Hepatocyte (in vitro differentiated cells): ENCODE data around the gene LRRTM2. TPM values are rescaled to one million over a fixed set of nuclear protein-coding genes. Genes with fewer than 3 reads are reported as not detected.
"Not testable (repeated sequence)": the region's sequence is repeated elsewhere in the genome, so short reads cannot be mapped to it uniquely, and the experiment has no call there.

Experiments
- DNase-seq: peaks from one replicate; pipeline ENCODE4 v3.0.0-alpha.2; 2016; ENCODE audit warnings: low spot score
- H2AFZ ChIP-seq: fragments of 200-600 bp; sonication (generic); 2 replicates; pipeline ENCODE4 v1.6.0; 2016; ENCODE audit warnings: antibody characterized with exemption, mild to moderate bottlenecking
- H3K27ac ChIP-seq: fragments of 200-600 bp; sonication (generic); 2 replicates; pipeline ENCODE4 v1.5.1; 2016; ENCODE audit warnings: mild to moderate bottlenecking
- H3K27me3 ChIP-seq: fragments of 200-600 bp; sonication (generic); 2 replicates; pipeline ENCODE4 v1.6.1; 2016
- H3K36me3 ChIP-seq: fragments of 200-600 bp; sonication (generic); replicated peaks from 2 replicates; pipeline ENCODE4 v1.5.1; 2016; ENCODE audit warnings: low read depth; ENCODE audit not compliant: insufficient read depth
- H3K4me1 ChIP-seq: fragments of 200-600 bp; sonication (generic); 2 replicates; pipeline ENCODE4 v1.5.1; 2016; ENCODE audit warnings: mild to moderate bottlenecking, moderate library complexity; ENCODE audit not compliant: insufficient read depth
- H3K4me2 ChIP-seq: fragments of 200-600 bp; sonication (generic); 2 replicates; pipeline ENCODE4 v1.6.0; 2016
- H3K4me3 ChIP-seq: fragments of 200-600 bp; sonication (generic); 2 replicates; pipeline ENCODE4 v1.5.1; 2016; ENCODE audit warnings: mild to moderate bottlenecking
- H3K79me2 ChIP-seq: fragments of 200-600 bp; sonication (generic); 2 replicates; pipeline ENCODE4 v1.6.0; 2017; ENCODE audit warnings: mild to moderate bottlenecking
- H3K9me2 ChIP-seq: fragments of 200-600 bp; sonication (generic); replicated peaks from 2 replicates; pipeline ENCODE4 v1.6.0; 2017; ENCODE audit warnings: mild to moderate bottlenecking; ENCODE audit not compliant: insufficient read depth
- H3K9me3 ChIP-seq: fragments of 200-600 bp; sonication (generic); 2 replicates; pipeline ENCODE4 v1.5.1; 2016; ENCODE audit warnings: low read depth, mild to moderate bottlenecking
- H4K20me1 ChIP-seq: fragments of 200-600 bp; sonication (generic); 2 replicates; pipeline ENCODE4 v1.6.0; 2016; ENCODE audit warnings: mild to moderate bottlenecking; ENCODE audit not compliant: insufficient read depth, poor library complexity, severe bottlenecking
- CTCF ChIP-seq: fragments of 200-600 bp; sonication (generic); IDR thresholded peaks from 2 replicates; pipeline ENCODE4 v1.5.1; 2016; ENCODE audit warnings: antibody characterized with exemption, mild to moderate bottlenecking; ENCODE audit not compliant: poor library complexity
- EZH2 ChIP-seq: fragments of 200-600 bp; sonication (generic); IDR thresholded peaks from 2 replicates; pipeline ENCODE4 v1.6.1; 2016; ENCODE audit warnings: antibody characterized with exemption, mild to moderate bottlenecking, borderline replicate concordance
- EZH2phosphoT487 ChIP-seq: fragments of 200-600 bp; sonication (generic); IDR thresholded peaks from one replicate; pipeline ENCODE4 v1.6.1; 2018; ENCODE audit warnings: antibody characterized with exemption, mild to moderate bottlenecking, low read depth, moderate library complexity; ENCODE audit not compliant: unreplicated experiment, severe bottlenecking
- WGBS: methylation state at CpG from one replicate; pipeline ENCODE4 v1.1.6; 2016; ENCODE audit warnings: low lambda C conversion rate; ENCODE audit errors: missing lambda C conversion rate; 5-methylcytosine and 5-hydroxymethylcytosine counted together
- polyA plus RNA-seq: library from polyadenylated mRNA; unstranded; fragments of >200 nt; fragmentation: Nextera tagmentation; extraction: Ambion mirVana; gene quantifications from 2 replicates; pipeline ENCODE4 v1.2.1, GENCODE V29; 2016
- total RNA-seq: library from RNA; depleted of rRNA; stranded (reverse); fragments of >200 nt; gene quantifications from 2 replicates; pipeline ENCODE4 v1.2.3, GENCODE V29; 2014

LRRTM2 gene
- total and polyA plus RNA-seq, 2 experiments from 2014 or later = 0.22 to 0.47 TPM

GRCh38 chr5:138841531-138841930 is 33.6 kb downstream of the LRRTM2 start:
- H3K4me2 ChIP-seq = no peak overlapping the region
- peaks cover 76% of the 10 kb centered on the region for H4K20me1 ChIP-seq
- WGBS = 73% methylated on average over 2 of the region's 2 CpGs

GRCh38 chr5:138840103-138840502 is 35.0 kb downstream of the LRRTM2 start:
- Histone ChIP-seq H3K27me3 (no peaks in the 10 kb centered on the region), H3K79me2 (peaks cover 97% of the 10 kb centered on the region), H3K9me2 (no peaks in the 10 kb centered on the region), H3K4me2 (no peak overlapping the region), H3K9me3 (no peaks in the 10 kb centered on the region), H3K4me3 (no peak overlapping the region), H3K36me3 (no peaks in the 10 kb centered on the region), H3K27ac (no peak overlapping the region), H2AFZ (no peak overlapping the region), H3K4me1 (no peaks in the 10 kb centered on the region), H4K20me1 (peaks cover 76% of the 10 kb centered on the region)
- 84% methylated on average over 3 of the region's 3 CpGs for WGBS
- no peak for DNase-seq
- TF ChIP-seq CTCF (no peak), EZH2 (no peak), EZH2phosphoT487 (no peak)

More at GRCh38 chr5:138841531-138841930, 33.6 kb downstream of the LRRTM2 start:
- peaks cover 97% of the 10 kb centered on the region for H3K79me2 ChIP-seq
- no peak overlapping the region for H3K4me3 ChIP-seq
- H3K27me3 ChIP-seq = no peaks in the 10 kb centered on the region
- no peaks in the 10 kb centered on the region for H3K9me3 ChIP-seq
- DNase-seq = no peak
- no peak overlapping the region for H2AFZ ChIP-seq
- TF ChIP-seq CTCF (no peak), EZH2phosphoT487 (no peak), EZH2 (no peak)
- H3K4me1 ChIP-seq = no peaks in the 10 kb centered on the region
- H3K36me3 ChIP-seq = no peaks in the 10 kb centered on the region
- no peak overlapping the region for H3K27ac ChIP-seq
- H3K9me2 ChIP-seq = no peaks in the 10 kb centered on the region

GRCh38 chr5:138837160-138837559 is 38.0 kb downstream of the LRRTM2 start:
- TF ChIP-seq EZH2phosphoT487 = no peak
- no peak for TF ChIP-seq CTCF
- TF ChIP-seq EZH2 = no peak
- no peak overlapping the region for H3K27ac ChIP-seq
- no peaks in the 10 kb centered on the region for H3K9me3 ChIP-seq
- peaks cover 79% of the 10 kb centered on the region for H4K20me1 ChIP-seq
- H3K79me2 ChIP-seq = peaks cover 97% of the 10 kb centered on the region
- WGBS = 100% methylated on average over 3 of the region's 4 CpGs
- no peaks in the 10 kb centered on the region for H3K9me2 ChIP-seq
- no peaks in the 10 kb centered on the region for H3K27me3 ChIP-seq
- no peaks in the 10 kb centered on the region for H3K36me3 ChIP-seq
- H3K4me1 ChIP-seq = no peaks in the 10 kb centered on the region
- no peak overlapping the region for H3K4me2 ChIP-seq
- H2AFZ ChIP-seq = no peak overlapping the region
- no peak for DNase-seq
- no peak overlapping the region for H3K4me3 ChIP-seq

GRCh38 chr5:138834853-138835252 is 40.3 kb downstream of the LRRTM2 start:
- H3K36me3 ChIP-seq, H2AFZ ChIP-seq, H3K4me3 ChIP-seq, H3K27ac ChIP-seq, H3K4me2 ChIP-seq, H3K9me2 ChIP-seq, H3K9me3 ChIP-seq, H3K27me3 ChIP-seq, H3K4me1 ChIP-seq, DNase-seq: not testable (repeated sequence)
- H4K20me1 ChIP-seq = peaks cover 78% of the 10 kb centered on the region
- H3K79me2 ChIP-seq = peaks cover 94% of the 10 kb centered on the region
- 82% methylated on average over 6 of the region's 6 CpGs for WGBS
